Liver (tissue), 3 donors: ENCODE data around the gene YBEY.

Source experiments
- GABPA ChIP-seq, 2 donors: IDR thresholded peaks in 1 of 2; conservative IDR thresholded peaks in 1 of 2; 2 replicates each; pipeline ENCODE4 v1.6.1; 2016; ENCODE audit warnings: antibody characterized with exemption in 2 of 2, mild to moderate bottlenecking in 1 of 2, moderate library complexity in 1 of 2
- RAD21 ChIP-seq, 2 donors: IDR thresholded peaks; 2 replicates each; pipeline ENCODE4 v1.6.1; 2016; ENCODE audit warnings: antibody characterized with exemption in 2 of 2, mild to moderate bottlenecking in 2 of 2
- TAF1 ChIP-seq: conservative IDR thresholded peaks from 2 replicates; pipeline ENCODE4 v1.6.1; 2016; ENCODE audit warnings: antibody characterized with exemption, mild to moderate bottlenecking
- TF ChIP-seq, protein P1 (sequence below): fragments of 150-350 bp; IDR thresholded peaks from 2 replicates; pipeline ENCODE4 v1.5.1; 2017; ENCODE audit warnings: improper control_type of control experiment, low read depth, low read length; ENCODE audit not compliant: missing input control
- TF ChIP-seq, protein P2 (sequence below): IDR thresholded peaks from 2 replicates; pipeline ENCODE4 v1.6.1; 2016; ENCODE audit warnings: antibody characterized with exemption
- TF ChIP-seq, protein P3 (sequence below): IDR thresholded peaks from 2 replicates; pipeline ENCODE4 v1.6.1; 2016; ENCODE audit warnings: antibody characterized with exemption
- TF ChIP-seq, protein P4 (sequence below): IDR thresholded peaks from 2 replicates; pipeline ENCODE4 v1.6.1; 2016; ENCODE audit warnings: antibody characterized with exemption
- TF ChIP-seq, protein P5 (sequence below): IDR thresholded peaks from 2 replicates; pipeline ENCODE4 v1.6.1; 2016; ENCODE audit warnings: antibody characterized with exemption, mild to moderate bottlenecking
- donor health status: healthy.
- donor health status: healthy.

DNA sequence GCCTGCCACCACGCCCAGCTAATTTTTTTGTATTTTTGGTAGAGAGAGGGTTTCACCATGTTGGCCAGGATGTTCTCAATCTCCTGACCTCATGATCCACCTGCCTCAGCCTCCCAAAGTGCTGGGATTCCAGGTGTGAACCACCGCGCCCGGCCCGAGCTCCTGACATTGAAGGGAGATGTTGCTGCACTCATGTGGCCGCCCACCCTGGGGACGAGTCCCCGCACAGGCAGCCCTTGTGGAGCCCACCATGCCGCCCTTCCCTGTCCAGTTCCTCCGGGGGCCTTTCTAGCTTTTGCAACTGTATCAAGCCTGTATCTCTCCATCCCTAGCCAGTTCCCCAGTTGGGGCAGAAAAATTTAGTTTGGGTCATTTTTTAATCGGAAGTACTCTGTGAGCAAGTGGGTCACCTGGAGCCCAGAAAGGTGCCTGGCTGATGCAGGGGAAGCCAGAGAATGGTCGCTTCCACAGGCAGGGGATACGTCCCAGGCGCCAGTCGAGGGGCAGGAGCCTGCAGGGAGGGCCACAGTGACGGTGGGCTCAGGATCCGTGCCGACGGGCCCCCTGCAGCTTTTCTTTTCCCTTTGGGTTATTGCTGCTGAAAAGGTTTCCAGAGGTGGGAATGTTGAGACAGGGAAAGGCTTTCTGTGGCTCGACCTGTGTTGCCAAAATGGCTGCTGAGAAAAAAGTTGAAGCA, 58.2 kb downstream of the YBEY start:
- TF ChIP-seq RAD21 (IDR thresholded peaks at IDR 0.05) = no peak
- TF ChIP-seq, protein P1, sequence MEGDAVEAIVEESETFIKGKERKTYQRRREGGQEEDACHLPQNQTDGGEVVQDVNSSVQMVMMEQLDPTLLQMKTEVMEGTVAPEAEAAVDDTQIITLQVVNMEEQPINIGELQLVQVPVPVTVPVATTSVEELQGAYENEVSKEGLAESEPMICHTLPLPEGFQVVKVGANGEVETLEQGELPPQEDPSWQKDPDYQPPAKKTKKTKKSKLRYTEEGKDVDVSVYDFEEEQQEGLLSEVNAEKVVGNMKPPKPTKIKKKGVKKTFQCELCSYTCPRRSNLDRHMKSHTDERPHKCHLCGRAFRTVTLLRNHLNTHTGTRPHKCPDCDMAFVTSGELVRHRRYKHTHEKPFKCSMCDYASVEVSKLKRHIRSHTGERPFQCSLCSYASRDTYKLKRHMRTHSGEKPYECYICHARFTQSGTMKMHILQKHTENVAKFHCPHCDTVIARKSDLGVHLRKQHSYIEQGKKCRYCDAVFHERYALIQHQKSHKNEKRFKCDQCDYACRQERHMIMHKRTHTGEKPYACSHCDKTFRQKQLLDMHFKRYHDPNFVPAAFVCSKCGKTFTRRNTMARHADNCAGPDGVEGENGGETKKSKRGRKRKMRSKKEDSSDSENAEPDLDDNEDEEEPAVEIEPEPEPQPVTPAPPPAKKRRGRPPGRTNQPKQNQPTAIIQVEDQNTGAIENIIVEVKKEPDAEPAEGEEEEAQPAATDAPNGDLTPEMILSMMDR = no peak
- TF ChIP-seq, protein P2, sequence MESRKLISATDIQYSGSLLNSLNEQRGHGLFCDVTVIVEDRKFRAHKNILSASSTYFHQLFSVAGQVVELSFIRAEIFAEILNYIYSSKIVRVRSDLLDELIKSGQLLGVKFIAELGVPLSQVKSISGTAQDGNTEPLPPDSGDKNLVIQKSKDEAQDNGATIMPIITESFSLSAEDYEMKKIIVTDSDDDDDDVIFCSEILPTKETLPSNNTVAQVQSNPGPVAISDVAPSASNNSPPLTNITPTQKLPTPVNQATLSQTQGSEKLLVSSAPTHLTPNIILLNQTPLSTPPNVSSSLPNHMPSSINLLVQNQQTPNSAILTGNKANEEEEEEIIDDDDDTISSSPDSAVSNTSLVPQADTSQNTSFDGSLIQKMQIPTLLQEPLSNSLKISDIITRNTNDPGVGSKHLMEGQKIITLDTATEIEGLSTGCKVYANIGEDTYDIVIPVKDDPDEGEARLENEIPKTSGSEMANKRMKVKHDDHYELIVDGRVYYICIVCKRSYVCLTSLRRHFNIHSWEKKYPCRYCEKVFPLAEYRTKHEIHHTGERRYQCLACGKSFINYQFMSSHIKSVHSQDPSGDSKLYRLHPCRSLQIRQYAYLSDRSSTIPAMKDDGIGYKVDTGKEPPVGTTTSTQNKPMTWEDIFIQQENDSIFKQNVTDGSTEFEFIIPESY = no peak
- TF ChIP-seq, protein P3, sequence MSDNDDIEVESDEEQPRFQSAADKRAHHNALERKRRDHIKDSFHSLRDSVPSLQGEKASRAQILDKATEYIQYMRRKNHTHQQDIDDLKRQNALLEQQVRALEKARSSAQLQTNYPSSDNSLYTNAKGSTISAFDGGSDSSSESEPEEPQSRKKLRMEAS = no peak
- no peak for TF ChIP-seq TAF1
- TF ChIP-seq, protein P4, sequence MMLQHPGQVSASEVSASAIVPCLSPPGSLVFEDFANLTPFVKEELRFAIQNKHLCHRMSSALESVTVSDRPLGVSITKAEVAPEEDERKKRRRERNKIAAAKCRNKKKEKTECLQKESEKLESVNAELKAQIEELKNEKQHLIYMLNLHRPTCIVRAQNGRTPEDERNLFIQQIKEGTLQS = no peak
- TF ChIP-seq GABPA (IDR thresholded peaks at IDR 0.05 in 1 of 2, conservative IDR thresholded peaks at IDR 0.05 in 1 of 2) = no peak
- TF ChIP-seq, protein P5, sequence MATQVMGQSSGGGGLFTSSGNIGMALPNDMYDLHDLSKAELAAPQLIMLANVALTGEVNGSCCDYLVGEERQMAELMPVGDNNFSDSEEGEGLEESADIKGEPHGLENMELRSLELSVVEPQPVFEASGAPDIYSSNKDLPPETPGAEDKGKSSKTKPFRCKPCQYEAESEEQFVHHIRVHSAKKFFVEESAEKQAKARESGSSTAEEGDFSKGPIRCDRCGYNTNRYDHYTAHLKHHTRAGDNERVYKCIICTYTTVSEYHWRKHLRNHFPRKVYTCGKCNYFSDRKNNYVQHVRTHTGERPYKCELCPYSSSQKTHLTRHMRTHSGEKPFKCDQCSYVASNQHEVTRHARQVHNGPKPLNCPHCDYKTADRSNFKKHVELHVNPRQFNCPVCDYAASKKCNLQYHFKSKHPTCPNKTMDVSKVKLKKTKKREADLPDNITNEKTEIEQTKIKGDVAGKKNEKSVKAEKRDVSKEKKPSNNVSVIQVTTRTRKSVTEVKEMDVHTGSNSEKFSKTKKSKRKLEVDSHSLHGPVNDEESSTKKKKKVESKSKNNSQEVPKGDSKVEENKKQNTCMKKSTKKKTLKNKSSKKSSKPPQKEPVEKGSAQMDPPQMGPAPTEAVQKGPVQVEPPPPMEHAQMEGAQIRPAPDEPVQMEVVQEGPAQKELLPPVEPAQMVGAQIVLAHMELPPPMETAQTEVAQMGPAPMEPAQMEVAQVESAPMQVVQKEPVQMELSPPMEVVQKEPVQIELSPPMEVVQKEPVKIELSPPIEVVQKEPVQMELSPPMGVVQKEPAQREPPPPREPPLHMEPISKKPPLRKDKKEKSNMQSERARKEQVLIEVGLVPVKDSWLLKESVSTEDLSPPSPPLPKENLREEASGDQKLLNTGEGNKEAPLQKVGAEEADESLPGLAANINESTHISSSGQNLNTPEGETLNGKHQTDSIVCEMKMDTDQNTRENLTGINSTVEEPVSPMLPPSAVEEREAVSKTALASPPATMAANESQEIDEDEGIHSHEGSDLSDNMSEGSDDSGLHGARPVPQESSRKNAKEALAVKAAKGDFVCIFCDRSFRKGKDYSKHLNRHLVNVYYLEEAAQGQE = no peak
